IMR-90 (cell line): Measurements from ENCODE around the gene VEZT. TPM values are rescaled to one million over a fixed set of nuclear protein-coding genes. Genes with fewer than 3 reads are reported as not detected.
"Not testable (repeated sequence)": the region's sequence is repeated elsewhere in the genome, so short reads cannot be mapped to it uniquely, and the experiment has no call there.

Experiments
- ATAC-seq: fragments of 200-7000 bp; cut with Tn5 transposase; 2 replicates; pipeline ENCODE4 v1.9.1; 2020; ENCODE audit warnings: low read depth, mild to moderate bottlenecking, moderate library complexity
- BruUV-seq: library from RNA; stranded (reverse); fragments of 400-500 nt; replicated peaks from 2 replicates; lab custom pipeline; 2021; lab: Mats Ljungman, UMichigan
- CTCF ChIA-PET: fragments of 300-600 bp; formaldehyde crosslinking; extraction: SDS; loops from one replicate; lab custom pipeline; 2021; ENCODE audit warnings: antibody characterized with exemption; lab: Yijun Ruan, JAX
- POLR2A ChIA-PET: fragments of 300-600 bp; sonication (Branson Sonifier 250); formaldehyde crosslinking; loops from one replicate; lab custom pipeline; 2022; ENCODE audit warnings: antibody characterized with exemption; ENCODE audit not compliant: unreplicated experiment; lab: Charles Lee
- DNase-seq: peaks from one replicate; pipeline ENCODE4 v3.0.0; 2013
- H2AFZ ChIP-seq: replicated peaks from 2 replicates; pipeline ENCODE3; 2013; ENCODE audit warnings: low read length, mild to moderate bottlenecking; ENCODE audit not compliant: poor library complexity
- H2AK5ac ChIP-seq: 2 replicates; pipeline ENCODE4 v1.6.1; 2013; ENCODE audit warnings: low read depth, low read length, inconsistent platforms
- H2AK9ac ChIP-seq: replicated peaks from 2 replicates; pipeline ENCODE3; 2013; ENCODE audit warnings: mild to moderate bottlenecking, low read depth, low read length, moderate library complexity; ENCODE audit not compliant: poor library complexity
- H2BK120ac ChIP-seq: 2 replicates; pipeline ENCODE4 v1.6.1; 2013; ENCODE audit warnings: low read depth, low read length, inconsistent platforms
- H2BK15ac ChIP-seq: 3 replicates; pipeline ENCODE4 v1.6.1; 2013; ENCODE audit warnings: low read depth, low read length, inconsistent platforms
- H2BK20ac ChIP-seq: 2 replicates; pipeline ENCODE4 v1.6.1; 2013; ENCODE audit warnings: low read depth, mild to moderate bottlenecking, inconsistent platforms, low read length, moderate library complexity
- H2BK5ac ChIP-seq: 2 replicates; pipeline ENCODE4 v1.6.1; 2013; ENCODE audit warnings: mild to moderate bottlenecking, low read depth, low read length, inconsistent platforms; ENCODE audit not compliant: poor library complexity, severe bottlenecking
- H3K14ac ChIP-seq: replicated peaks from 2 replicates; pipeline ENCODE4 v1.6.1; 2013; ENCODE audit warnings: low read depth, low read length, inconsistent platforms
- H3K18ac ChIP-seq: 2 replicates; pipeline ENCODE4 v1.6.1; 2013; ENCODE audit warnings: low read depth, low read length, control low read depth
- H3K23ac ChIP-seq: 2 replicates; pipeline ENCODE4 v1.6.1; 2013; ENCODE audit warnings: low read depth, low read length, inconsistent platforms
- H3K27ac ChIP-seq: 2 replicates; pipeline ENCODE4 v1.5.1; 2013; ENCODE audit warnings: mild to moderate bottlenecking, control low read depth, low read length; ENCODE audit not compliant: insufficient read depth
- H3K27me3 ChIP-seq: 2 replicates; pipeline ENCODE4 v1.6.1; 2013; ENCODE audit warnings: low read length; ENCODE audit not compliant: control insufficient read depth, insufficient read depth
- H3K36me3 ChIP-seq: 2 replicates; pipeline ENCODE4 v1.6.1; 2013; ENCODE audit warnings: low read length, mixed read lengths; ENCODE audit not compliant: control insufficient read depth, insufficient read depth
- H3K4ac ChIP-seq: 2 replicates; pipeline ENCODE4 v1.6.1; 2013; ENCODE audit warnings: low read depth, low read length, inconsistent platforms
- H3K4me1 ChIP-seq: 2 replicates; pipeline ENCODE4 v1.6.1; 2013; ENCODE audit warnings: low read length, mixed read lengths; ENCODE audit not compliant: control insufficient read depth, insufficient read depth
- H3K4me2 ChIP-seq: 2 replicates; pipeline ENCODE4 v1.6.1; 2013; ENCODE audit warnings: low read depth, mild to moderate bottlenecking, control low read depth, low read length, moderate library complexity
- H3K4me3 ChIP-seq: 2 replicates; pipeline ENCODE4 v1.5.1; 2013; ENCODE audit warnings: low read depth, mild to moderate bottlenecking, control low read depth, low read length, moderate library complexity; ENCODE audit not compliant: insufficient read depth
- H3K56ac ChIP-seq: 2 replicates; pipeline ENCODE4 v1.6.1; 2013; ENCODE audit warnings: low read length, inconsistent platforms; ENCODE audit not compliant: insufficient read depth; ENCODE audit errors: extremely low read depth
- H3K79me1 ChIP-seq, 2 experiments: 2 replicates each; pipeline ENCODE4 v1.6.1; 2013; ENCODE audit warnings: low read length in 2 of 2, inconsistent platforms in 1 of 2, low read depth in 1 of 2
- H3K9ac ChIP-seq: 2 replicates; pipeline ENCODE4 v1.6.1; 2013; ENCODE audit warnings: low read depth, low read length, control low read depth
- H3K9me1 ChIP-seq: 2 replicates; pipeline ENCODE4 v1.6.1; 2013; ENCODE audit warnings: low read length, inconsistent platforms; ENCODE audit not compliant: insufficient read depth
- H3K9me3 ChIP-seq: 2 replicates; pipeline ENCODE4 v1.6.1; 2013; ENCODE audit warnings: low read length; ENCODE audit not compliant: control insufficient read depth, insufficient read depth
- H4K20me1 ChIP-seq: 2 replicates; pipeline ENCODE4 v1.6.1; 2013; ENCODE audit warnings: low read length, inconsistent platforms; ENCODE audit not compliant: insufficient read depth
- H4K5ac ChIP-seq: 2 replicates; pipeline ENCODE4 v1.6.1; 2013; ENCODE audit warnings: mild to moderate bottlenecking, low read depth, low read length, control low read depth
- H4K8ac ChIP-seq, 2 experiments: 2 replicates each; pipeline ENCODE4 v1.6.1; 2013; ENCODE audit warnings: low read depth in 2 of 2, low read length in 2 of 2, control low read depth in 1 of 2, inconsistent platforms in 1 of 2
- H4K91ac ChIP-seq: 2 replicates; pipeline ENCODE4 v1.6.1; 2013; ENCODE audit warnings: low read depth, low read length, inconsistent platforms; ENCODE audit not compliant: insufficient read depth
- CTCF ChIP-seq: conservative IDR thresholded peaks from 2 replicates; pipeline ENCODE4 v1.5.1; 2012; ENCODE audit warnings: mild to moderate bottlenecking, low read depth, low read length, improper control_type of control experiment
- FOS ChIP-seq: fragments of 150-350 bp; IDR thresholded peaks from 2 replicates; pipeline ENCODE4 v1.6.1; 2016; ENCODE audit warnings: low read depth, low read length
- MAZ ChIP-seq: IDR thresholded peaks from 2 replicates; pipeline ENCODE4 v1.6.1; 2012; ENCODE audit warnings: low read depth, mild to moderate bottlenecking, low read length, improper control_type of control experiment, moderate library complexity, borderline replicate concordance
- NFE2L2 ChIP-seq: fragments of 150-350 bp; IDR thresholded peaks from 2 replicates; pipeline ENCODE4 v1.6.1; 2016; ENCODE audit warnings: low read depth, mild to moderate bottlenecking, low read length
- RFX5 ChIP-seq: IDR thresholded peaks from 2 replicates; pipeline ENCODE4 v1.8.0; 2012; ENCODE audit warnings: low read depth, mild to moderate bottlenecking, low read length, moderate library complexity
- SMC3 ChIP-seq: fragments of 150-350 bp; IDR thresholded peaks from 2 replicates; pipeline ENCODE4 v1.6.1; 2016; ENCODE audit warnings: low read depth, mild to moderate bottlenecking, antibody characterized with exemption, low read length, moderate library complexity
- WGBS, 2 experiments: methylation state at CpG; one replicate each; pipeline versions ENCODE4 v1.1.5 to v1.1.7; 2013; ENCODE audit warnings: missing lambda C conversion rate in 2 of 2; ENCODE audit not compliant: insufficient read length in 1 of 2; ENCODE audit errors: extremely low coverage in 2 of 2; 5-methylcytosine and 5-hydroxymethylcytosine counted together
- dilution Hi-C: fragments of 300-500 bp; cut with HindIII; formaldehyde crosslinking; loops from one replicate; pipeline ENCODE4 v1.14.3; 2018; ENCODE audit warnings: low sequenced_read_pairs; ENCODE audit not compliant: unreplicated experiment
- in situ Hi-C: fragments of 300-500 bp; cut with MboI; formaldehyde crosslinking; loops from 3 replicates; pipeline ENCODE4 v1.14.3; 2019; ENCODE audit warnings: low sequenced_read_pairs, inconsistent platforms, mixed read lengths
- intact Hi-C: fragments of 100-400 bp; cut with micrococcal nuclease; formaldehyde crosslinking; loops from 2 replicates; pipeline ENCODE4 v1.10.0; 2022
- polyA plus RNA-seq, 3 experiments: library from polyadenylated mRNA; depleted of rRNA; stranded (reverse); fragments of >200 nt; gene quantifications; 2 replicates each; pipeline ENCODE4 v1.2.3, GENCODE V29; 2012; ENCODE audit warnings: low replicate concordance in 1 of 3
- total RNA-seq: library from RNA; depleted of rRNA; stranded (reverse); fragments of >200 nt; gene quantifications from 2 replicates; pipeline ENCODE4 v1.2.3, GENCODE V29; 2012

VEZT gene
- total and polyA plus RNA-seq, 2 of the 4 experiments (the other 2 are of a cell fraction): 54.5 to 90.2 TPM

GRCh38 chr12:95231190-95231589 lies 13.6 kb downstream of the VEZT start:
- Histone ChIP-seq H4K8ac (no peak overlapping the region), H3K27me3 (no peaks in the 10 kb centered on the region), H3K9me3 (no peaks in the 10 kb centered on the region), H3K4me2 (no peak overlapping the region; the same call in 1 of the 2 replicates), H3K23ac (no peak overlapping the region), H3K79me1 (peaks cover 11 to 38% of the 10 kb centered on the region in 2 experiments), H3K9ac (no peak overlapping the region), H3K56ac (no peak overlapping the region), H2BK5ac (peak overlapping the region; percentile 23), H3K36me3 (no peaks in the 10 kb centered on the region), H3K4me3 (no peak overlapping the region), H4K91ac (no peak overlapping the region), H4K20me1 (peaks cover 5% of the 10 kb centered on the region; the same call in 1 of the 2 replicates), H3K4me1 (peaks cover 5% of the 10 kb centered on the region; the same call in 1 of the 2 replicates), H2BK120ac (no peak overlapping the region), H2BK15ac (no peak overlapping the region), H3K14ac (no peak overlapping the region), H2AK5ac (no peak overlapping the region), H2AK9ac (no peak overlapping the region), H3K27ac (no peak overlapping the region), H3K9me1 (no peaks in the 10 kb centered on the region), H3K4ac (no peak overlapping the region), H3K18ac (no peak overlapping the region), H2AFZ (no peak overlapping the region), H4K5ac (no peak overlapping the region), H2BK20ac (no peak overlapping the region)
- ChIA-PET POLR2A (no interaction called here), CTCF (interaction anchor here (0.7 to 0.9 kb wide), 3 partner anchors 11 to 507 kb away, joined by 3 to 7 read pairs (median 3); no protein-coding TSS in a partner anchor)
- intact Hi-C loops (no loop called here), in situ Hi-C loops (no loop called here), dilution Hi-C loops (no loop called here)
- DNase-seq: peak; percentile 71
- TF ChIP-seq MAZ (no peak), RFX5 (no peak), FOS (no peak), SMC3 (no peak), CTCF (no peak), NFE2L2 (peak; percentile 36; the same call in 1 of the 2 replicates)
- 17% methylated on average over 1 of the region's 2 CpGs; no CpG with 5 or more reads in 1 of the 2 experiments for WGBS, 2 experiments
- peak; percentile 82 for ATAC-seq
- no TSS peak for BruUV-seq

GRCh38 chr12:95234187-95234586 lies 16.6 kb downstream of the VEZT start:
- H2BK15ac ChIP-seq, dilution Hi-C loops, H2BK120ac ChIP-seq, H3K18ac ChIP-seq, ATAC-seq, H4K8ac ChIP-seq, in situ Hi-C loops, H3K9ac ChIP-seq, H3K27ac ChIP-seq, H2BK20ac ChIP-seq, POLR2A ChIA-PET, H4K5ac ChIP-seq, H2AK9ac ChIP-seq, H2BK5ac ChIP-seq, H4K91ac ChIP-seq, H3K27me3 ChIP-seq, H2AFZ ChIP-seq, H3K56ac ChIP-seq, H3K9me3 ChIP-seq, H3K36me3 ChIP-seq, H3K4me2 ChIP-seq, DNase-seq, H2AK5ac ChIP-seq, intact Hi-C loops, H3K14ac ChIP-seq, H3K4me1 ChIP-seq, H3K4me3 ChIP-seq, H4K20me1 ChIP-seq, H3K23ac ChIP-seq, H3K4ac ChIP-seq, CTCF ChIA-PET, H3K9me1 ChIP-seq, BruUV-seq: not testable (repeated sequence)
- WGBS, 2 experiments: 97% methylated on average over 7 of the region's 14 CpGs; no CpG with 5 or more reads in 1 of the 2 experiments
- peaks cover 14 to 46% of the 10 kb centered on the region in 2 experiments for H3K79me1 ChIP-seq
